OCI-LY1 (cell line): Measurements from ENCODE around the gene ADAMTS12.

Experiments
- EZH2 ChIP-seq: fragments of 200-600 bp; sonication (generic), shearing (Covaris generic); IDR thresholded peaks from 2 replicates; pipeline ENCODE4 v1.8.0; 2017; ENCODE audit warnings: borderline replicate concordance, mixed run types, mild to moderate bottlenecking, antibody characterized with exemption, low read length, moderate library complexity, mixed read lengths
- TF ChIP-seq, protein P1 (sequence below): fragments of 200-600 bp; sonication (generic), shearing (Covaris generic); IDR thresholded peaks from 2 replicates; pipeline ENCODE4 v1.5.1; 2017; ENCODE audit warnings: mild to moderate bottlenecking, antibody characterized with exemption, low read length, moderate library complexity, mixed read lengths

DNA sequence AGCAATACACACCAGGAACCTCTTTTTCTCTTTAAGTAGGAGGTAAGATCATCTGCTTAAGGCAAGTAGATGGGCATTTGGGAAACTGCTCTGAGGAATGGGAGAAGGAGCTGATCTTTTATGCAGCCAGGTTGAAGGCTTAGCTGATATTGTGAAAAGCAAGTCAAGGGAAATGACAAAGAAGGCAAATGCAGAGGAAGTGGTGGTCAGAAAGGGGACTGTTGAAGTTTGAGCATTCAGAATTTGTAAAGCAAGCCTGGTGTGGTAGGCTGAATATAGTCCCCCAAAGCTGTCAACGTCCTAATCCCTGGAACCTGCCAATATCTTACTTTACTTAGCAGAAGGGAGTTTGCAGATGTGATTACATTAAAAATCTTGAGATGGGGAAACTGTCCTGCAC is 128.9 kb downstream of the ADAMTS12 start:
- TF ChIP-seq, protein P1, sequence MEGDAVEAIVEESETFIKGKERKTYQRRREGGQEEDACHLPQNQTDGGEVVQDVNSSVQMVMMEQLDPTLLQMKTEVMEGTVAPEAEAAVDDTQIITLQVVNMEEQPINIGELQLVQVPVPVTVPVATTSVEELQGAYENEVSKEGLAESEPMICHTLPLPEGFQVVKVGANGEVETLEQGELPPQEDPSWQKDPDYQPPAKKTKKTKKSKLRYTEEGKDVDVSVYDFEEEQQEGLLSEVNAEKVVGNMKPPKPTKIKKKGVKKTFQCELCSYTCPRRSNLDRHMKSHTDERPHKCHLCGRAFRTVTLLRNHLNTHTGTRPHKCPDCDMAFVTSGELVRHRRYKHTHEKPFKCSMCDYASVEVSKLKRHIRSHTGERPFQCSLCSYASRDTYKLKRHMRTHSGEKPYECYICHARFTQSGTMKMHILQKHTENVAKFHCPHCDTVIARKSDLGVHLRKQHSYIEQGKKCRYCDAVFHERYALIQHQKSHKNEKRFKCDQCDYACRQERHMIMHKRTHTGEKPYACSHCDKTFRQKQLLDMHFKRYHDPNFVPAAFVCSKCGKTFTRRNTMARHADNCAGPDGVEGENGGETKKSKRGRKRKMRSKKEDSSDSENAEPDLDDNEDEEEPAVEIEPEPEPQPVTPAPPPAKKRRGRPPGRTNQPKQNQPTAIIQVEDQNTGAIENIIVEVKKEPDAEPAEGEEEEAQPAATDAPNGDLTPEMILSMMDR: no peak
- TF ChIP-seq EZH2: no peak
